NCI-H748 (cell line): ENCODE data around the gene ATP10D.

Experiments
- DNase-seq: peaks from one replicate; lab custom pipeline; 2025; ENCODE audit not compliant: unreplicated experiment; lab: John Stamatoyannopoulos, UW

ATP10D gene

GRCh38 chr4:47572981-47573380, 87.9 kb downstream of the ATP10D start:
- DNase-seq, result no peak

- DNase-seq, result no peak
Measured at GRCh38 chr4:47577779-47578553, 92.9 kb downstream of the ATP10D start.

- no peak for DNase-seq
Measured at GRCh38 chr4:47579235-47579634, 94.2 kb downstream of the ATP10D start.

GRCh38 chr4:47590325-47590724, 105.2 kb downstream of the ATP10D start:
- DNase-seq, result no peak

GRCh38 chr4:47597696-47598095, 112.6 kb downstream of the ATP10D start:
- DNase-seq, result no peak

- DNase-seq, result no peak
Measured at GRCh38 chr4:47598320-47598719, 113.2 kb downstream of the ATP10D start.

- DNase-seq, result no peak
Measured at GRCh38 chr4:47598896-47599295, 113.8 kb downstream of the ATP10D start.

- no peak for DNase-seq
Measured at GRCh38 chr4:47606482-47606881, 121.4 kb downstream of the ATP10D start.

GRCh38 chr4:47612116-47613023, 127.3 kb downstream of the ATP10D start:
- DNase-seq, result no peak

- DNase-seq, result no peak
Measured at GRCh38 chr4:47615385-47615784, 130.3 kb downstream of the ATP10D start.

- no peak for DNase-seq
Measured at GRCh38 chr4:47617607-47618006, 132.5 kb downstream of the ATP10D start.

- no peak for DNase-seq
Measured at GRCh38 chr4:47619691-47620090, 134.6 kb downstream of the ATP10D start.

GRCh38 chr4:47621181-47621580, 136.1 kb downstream of the ATP10D start:
- DNase-seq, result no peak

GRCh38 chr4:47624031-47624441, 139.0 kb downstream of the ATP10D start:
- no peak for DNase-seq

GRCh38 chr4:47631161-47631560, 146.1 kb downstream of the ATP10D start:
- peak; percentile 27 for DNase-seq

- DNase-seq, result no peak
Measured at GRCh38 chr4:47639531-47639930, 154.5 kb downstream of the ATP10D start.

- no peak for DNase-seq
Measured at GRCh38 chr4:47640911-47641310, 155.8 kb downstream of the ATP10D start.

GRCh38 chr4:47641755-47642154, 156.7 kb downstream of the ATP10D start:
- DNase-seq, result no peak

- no peak for DNase-seq
Measured at GRCh38 chr4:47642191-47642830, 157.2 kb downstream of the ATP10D start.
